Calu3 (cell line): ENCODE results near the gene RAB3IL1. TPM values are rescaled to one million over a fixed set of nuclear protein-coding genes. Genes with fewer than 3 reads are reported as not detected.

ENCODE experiments used
- BruUV-seq: library from RNA; stranded (reverse); fragments of 400-500 nt; replicated peaks from 2 replicates; lab custom pipeline; 2021; lab: Mats Ljungman, UMichigan
- CTCF ChIA-PET: fragments of 300-600 bp; sonication (Branson Sonifier 250); formaldehyde crosslinking; loops from one replicate; lab custom pipeline; 2022; ENCODE audit warnings: antibody characterized with exemption; lab: Charles Lee
- DNase-seq: peaks from one replicate; pipeline ENCODE4 v3.0.0; 2022
- H3K27ac Mint-ChIP-seq: one replicate; pipeline ENCODE4 v1.8.0; 2022; ENCODE audit warnings: mixed read lengths; ENCODE audit not compliant: unreplicated experiment
- H3K27me3 Mint-ChIP-seq: one replicate; pipeline ENCODE4 v1.8.0; 2022; ENCODE audit warnings: mixed read lengths; ENCODE audit not compliant: unreplicated experiment
- H3K36me3 Mint-ChIP-seq: one replicate; pipeline ENCODE4 v1.8.0; 2022; ENCODE audit warnings: mild to moderate bottlenecking, moderate library complexity, mixed read lengths; ENCODE audit not compliant: insufficient read depth, unreplicated experiment
- H3K4me1 Mint-ChIP-seq: one replicate; pipeline ENCODE4 v1.8.0; 2022; ENCODE audit warnings: mild to moderate bottlenecking, low read depth, mixed read lengths; ENCODE audit not compliant: unreplicated experiment
- H3K4me3 Mint-ChIP-seq: one replicate; pipeline ENCODE4 v1.8.0; 2022; ENCODE audit warnings: mild to moderate bottlenecking, low read depth, moderate library complexity, mixed read lengths; ENCODE audit not compliant: unreplicated experiment
- H3K9me3 Mint-ChIP-seq: one replicate; pipeline ENCODE4 v1.8.0; 2022; ENCODE audit warnings: low read depth, mixed read lengths; ENCODE audit not compliant: unreplicated experiment
- CTCF ChIP-seq: fragments of 200-600 bp; IDR thresholded peaks from one replicate; pipeline ENCODE4 v1.8.0; 2022; ENCODE audit warnings: antibody characterized with exemption; ENCODE audit not compliant: unreplicated experiment
- intact Hi-C: fragments of 100-400 bp; cut with micrococcal nuclease; formaldehyde crosslinking; loops from one replicate; pipeline ENCODE4 v1.10.0; 2022; ENCODE audit not compliant: unreplicated experiment
- total RNA-seq: library from RNA; stranded (reverse); gene quantifications from 2 replicates; pipeline ENCODE4 v1.2.3, GENCODE V29; 2022

RAB3IL1 gene
- total RNA-seq, 1 experiment from 2014 or later = 0.76 TPM

- H3K27ac Mint-ChIP-seq = no peak overlapping the region
- no peaks in the 10 kb centered on the region for H3K27me3 Mint-ChIP-seq
- no peak for DNase-seq
- BruUV-seq = no TSS peak
- TF ChIP-seq CTCF = no peak
- no peaks in the 10 kb centered on the region for H3K4me1 Mint-ChIP-seq
- no peaks in the 10 kb centered on the region for H3K9me3 Mint-ChIP-seq
- CTCF ChIA-PET = interaction anchor here (1.1 kb wide), 1 partner anchor 227 kb away, joined by 6 read pairs; no protein-coding TSS in a partner anchor
- intact Hi-C loops = no loop called here
- no peaks in the 10 kb centered on the region for H3K36me3 Mint-ChIP-seq
- no peak overlapping the region for H3K4me3 Mint-ChIP-seq
These were observed 36.0 kb downstream of the RAB3IL1 start for GRCh38 chr11:61881397-61881796.

- no peak overlapping the region for H3K4me3 Mint-ChIP-seq
- TF ChIP-seq CTCF = no peak
- no peaks in the 10 kb centered on the region for H3K27me3 Mint-ChIP-seq
- intact Hi-C loops = no loop called here
- no peaks in the 10 kb centered on the region for H3K36me3 Mint-ChIP-seq
- CTCF ChIA-PET = no interaction called here
- H3K27ac Mint-ChIP-seq = no peak overlapping the region
- H3K4me1 Mint-ChIP-seq = no peaks in the 10 kb centered on the region
- no TSS peak for BruUV-seq
- no peaks in the 10 kb centered on the region for H3K9me3 Mint-ChIP-seq
- no peak for DNase-seq
These were observed 36.9 kb downstream of the RAB3IL1 start for GRCh38 chr11:61880454-61880853.

- CTCF ChIA-PET = no interaction called here
- no TSS peak for BruUV-seq
- no peaks in the 10 kb centered on the region for H3K27me3 Mint-ChIP-seq
- no peak overlapping the region for H3K27ac Mint-ChIP-seq
- intact Hi-C loops = no loop called here
- no peaks in the 10 kb centered on the region for H3K4me1 Mint-ChIP-seq
- H3K9me3 Mint-ChIP-seq = no peaks in the 10 kb centered on the region
- no peak for TF ChIP-seq CTCF
- DNase-seq = no peak
- H3K36me3 Mint-ChIP-seq = no peaks in the 10 kb centered on the region
- no peak overlapping the region for H3K4me3 Mint-ChIP-seq
These were observed 37.3 kb downstream of the RAB3IL1 start for GRCh38 chr11:61880031-61880430.

GRCh38 chr11:61879152-61879551 is 38.2 kb downstream of the RAB3IL1 start:
- no peaks in the 10 kb centered on the region for H3K36me3 Mint-ChIP-seq
- TF ChIP-seq CTCF = no peak
- H3K4me1 Mint-ChIP-seq = no peaks in the 10 kb centered on the region
- no peaks in the 10 kb centered on the region for H3K27me3 Mint-ChIP-seq
- intact Hi-C loops = no loop called here
- CTCF ChIA-PET = interaction anchor here (0.6 kb wide), 1 partner anchor 33 kb away, joined by 3 read pairs; no protein-coding TSS in a partner anchor
- no TSS peak for BruUV-seq
- no peak for DNase-seq
- no peak overlapping the region for H3K4me3 Mint-ChIP-seq
- H3K9me3 Mint-ChIP-seq = no peaks in the 10 kb centered on the region
- no peak overlapping the region for H3K27ac Mint-ChIP-seq
